Endothelial cell (in vitro differentiated cells): ENCODE results near the gene RHEX. TPM values are rescaled to one million over a fixed set of nuclear protein-coding genes. Genes with fewer than 3 reads are reported as not detected.

ENCODE experiments used
- DNase-seq: peaks from one replicate; pipeline ENCODE4 v3.0.0; 2021; ENCODE audit warnings: low spot score
- H3K27ac Mint-ChIP-seq: one replicate; pipeline ENCODE4 v1.8.0; 2021; ENCODE audit warnings: mixed read lengths, inconsistent platforms; ENCODE audit not compliant: unreplicated experiment
- H3K27me3 Mint-ChIP-seq: one replicate; pipeline ENCODE4 v1.8.0; 2021; ENCODE audit warnings: mild to moderate bottlenecking, moderate library complexity, mixed read lengths, inconsistent platforms; ENCODE audit not compliant: unreplicated experiment
- H3K36me3 Mint-ChIP-seq: one replicate; pipeline ENCODE4 v1.8.0; 2021; ENCODE audit warnings: mild to moderate bottlenecking, low read depth, mixed read lengths, inconsistent platforms; ENCODE audit not compliant: unreplicated experiment
- H3K4me1 Mint-ChIP-seq: one replicate; pipeline ENCODE4 v1.8.0; 2021; ENCODE audit warnings: mild to moderate bottlenecking, mixed read lengths, inconsistent platforms; ENCODE audit not compliant: unreplicated experiment
- H3K4me3 Mint-ChIP-seq: one replicate; pipeline ENCODE4 v1.8.0; 2021; ENCODE audit warnings: mild to moderate bottlenecking, mixed read lengths, inconsistent platforms; ENCODE audit not compliant: unreplicated experiment
- H3K9me3 Mint-ChIP-seq: one replicate; pipeline ENCODE4 v1.8.0; 2021; ENCODE audit warnings: mixed read lengths, inconsistent platforms; ENCODE audit not compliant: unreplicated experiment
- total RNA-seq: library from RNA; stranded (reverse); fragmentation: NEBNext Ultra II Directional; extraction: Animal tissue kit (Norgen Biotek cat#: 25700); gene quantifications from one replicate; pipeline ENCODE4 v1.2.1, GENCODE V29; 2021; ENCODE audit not compliant: unreplicated experiment
- TF ChIP-seq, protein P1 (sequence below): fragments of 200-600 bp; sonication (generic); IDR thresholded peaks from one replicate; pipeline ENCODE4 v1.5.0; 2021; ENCODE audit warnings: antibody characterized with exemption; ENCODE audit not compliant: unreplicated experiment

RHEX gene
- total RNA-seq, 1 donor from 2014 or later, result not detected

- no peaks in the 10 kb centered on the region for H3K9me3 Mint-ChIP-seq
- DNase-seq, result no peak
- no peak overlapping the region for H3K4me3 Mint-ChIP-seq
These were observed 13.7 kb upstream of the RHEX start for GRCh38 chr1:206039046-206039973.

DNA sequence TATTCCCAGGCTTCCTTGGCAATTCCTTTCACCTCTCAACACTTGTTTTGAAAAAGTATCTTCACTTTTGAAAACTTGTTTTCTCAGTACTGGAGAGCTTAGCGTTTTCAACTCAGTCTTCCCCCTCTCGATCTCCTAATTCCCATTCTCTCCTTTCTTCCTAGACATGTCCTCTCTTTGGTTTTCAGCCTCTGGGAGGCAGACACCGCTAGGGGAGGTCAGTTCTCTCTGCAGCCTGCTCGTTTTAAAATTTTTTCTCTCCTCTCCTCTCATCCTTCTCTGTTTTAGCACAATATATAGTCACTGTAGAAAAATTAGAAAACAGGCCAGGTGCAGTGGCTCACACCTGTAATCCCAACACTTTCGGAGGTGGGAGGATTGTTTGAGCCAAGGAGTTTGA, 12.6 kb upstream of the RHEX start:
- Mint-ChIP-seq H3K9me3 (no peaks in the 10 kb centered on the region), H3K4me1 (no peaks in the 10 kb centered on the region), H3K27me3 (no peaks in the 10 kb centered on the region), H3K4me3 (no peak overlapping the region), H3K36me3 (no peaks in the 10 kb centered on the region), H3K27ac (no peak overlapping the region)
- TF ChIP-seq, protein P1, sequence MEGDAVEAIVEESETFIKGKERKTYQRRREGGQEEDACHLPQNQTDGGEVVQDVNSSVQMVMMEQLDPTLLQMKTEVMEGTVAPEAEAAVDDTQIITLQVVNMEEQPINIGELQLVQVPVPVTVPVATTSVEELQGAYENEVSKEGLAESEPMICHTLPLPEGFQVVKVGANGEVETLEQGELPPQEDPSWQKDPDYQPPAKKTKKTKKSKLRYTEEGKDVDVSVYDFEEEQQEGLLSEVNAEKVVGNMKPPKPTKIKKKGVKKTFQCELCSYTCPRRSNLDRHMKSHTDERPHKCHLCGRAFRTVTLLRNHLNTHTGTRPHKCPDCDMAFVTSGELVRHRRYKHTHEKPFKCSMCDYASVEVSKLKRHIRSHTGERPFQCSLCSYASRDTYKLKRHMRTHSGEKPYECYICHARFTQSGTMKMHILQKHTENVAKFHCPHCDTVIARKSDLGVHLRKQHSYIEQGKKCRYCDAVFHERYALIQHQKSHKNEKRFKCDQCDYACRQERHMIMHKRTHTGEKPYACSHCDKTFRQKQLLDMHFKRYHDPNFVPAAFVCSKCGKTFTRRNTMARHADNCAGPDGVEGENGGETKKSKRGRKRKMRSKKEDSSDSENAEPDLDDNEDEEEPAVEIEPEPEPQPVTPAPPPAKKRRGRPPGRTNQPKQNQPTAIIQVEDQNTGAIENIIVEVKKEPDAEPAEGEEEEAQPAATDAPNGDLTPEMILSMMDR, result no peak
- DNase-seq, result no peak

More at GRCh38 chr1:206039046-206039973, 13.7 kb upstream of the RHEX start:
- Mint-ChIP-seq H3K36me3 (no peaks in the 10 kb centered on the region), H3K27me3 (no peaks in the 10 kb centered on the region), H3K4me1 (no peaks in the 10 kb centered on the region), H3K27ac (no peak overlapping the region)
- TF ChIP-seq, protein P1, result no peak

DNA sequence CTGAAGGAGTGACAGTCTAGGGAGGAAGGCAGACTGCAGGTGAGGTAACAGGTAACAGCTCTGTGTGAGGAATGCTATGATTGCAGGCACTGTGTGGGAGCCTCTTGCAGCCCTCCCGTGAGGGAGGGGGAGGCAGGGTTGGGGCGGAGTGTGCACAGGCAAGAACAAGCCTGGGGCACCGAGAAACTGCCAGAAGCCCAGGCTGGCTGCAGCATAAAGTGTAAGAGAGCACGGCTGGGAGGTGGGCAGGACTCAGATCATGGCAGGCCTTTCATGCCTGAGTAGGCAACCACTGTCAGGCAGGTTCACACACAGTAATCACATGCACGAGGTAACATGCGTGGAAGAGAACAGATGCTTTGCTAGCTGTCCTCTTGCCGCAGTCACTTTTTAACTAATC, 11.3 kb upstream of the RHEX start:
- no peak overlapping the region for H3K27ac Mint-ChIP-seq
- H3K4me3 Mint-ChIP-seq, result no peak overlapping the region
- no peaks in the 10 kb centered on the region for H3K27me3 Mint-ChIP-seq
- no peaks in the 10 kb centered on the region for H3K4me1 Mint-ChIP-seq
- TF ChIP-seq, protein P1, result no peak
- no peak for DNase-seq
- no peaks in the 10 kb centered on the region for H3K36me3 Mint-ChIP-seq
- H3K9me3 Mint-ChIP-seq, result no peaks in the 10 kb centered on the region

DNA sequence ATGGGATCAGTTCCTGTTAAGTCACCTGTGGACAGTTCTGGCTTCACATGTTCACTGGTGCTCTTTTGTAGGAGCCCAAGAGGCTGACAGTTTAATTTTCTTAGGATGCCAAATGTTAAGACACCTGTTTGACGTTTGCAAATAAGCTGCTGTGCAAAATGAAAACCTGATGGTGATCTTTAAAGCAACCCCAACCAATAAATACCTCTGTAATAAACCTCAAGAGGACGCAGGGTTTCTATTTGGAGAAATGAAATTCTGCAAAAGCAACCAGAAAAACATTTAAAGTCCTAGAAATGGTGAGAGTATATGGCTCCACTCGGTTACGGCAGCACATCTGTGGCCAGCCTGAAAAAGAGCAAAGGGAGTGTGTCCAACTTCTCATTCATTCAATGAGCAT, 5.7 kb upstream of the RHEX start:
- no peak for DNase-seq
- H3K4me1 Mint-ChIP-seq, result no peaks in the 10 kb centered on the region
- no peak overlapping the region for H3K27ac Mint-ChIP-seq
- no peaks in the 10 kb centered on the region for H3K9me3 Mint-ChIP-seq
- peaks cover 4% of the 10 kb centered on the region for H3K27me3 Mint-ChIP-seq
- TF ChIP-seq, protein P1, result no peak
- no peaks in the 10 kb centered on the region for H3K36me3 Mint-ChIP-seq
- no peak overlapping the region for H3K4me3 Mint-ChIP-seq

- no peak overlapping the region for H3K4me3 Mint-ChIP-seq
- no peak for DNase-seq
- H3K9me3 Mint-ChIP-seq, result no peaks in the 10 kb centered on the region
- TF ChIP-seq, protein P1, result no peak
- H3K27me3 Mint-ChIP-seq, result peaks cover 4% of the 10 kb centered on the region
- H3K27ac Mint-ChIP-seq, result no peak overlapping the region
- no peaks in the 10 kb centered on the region for H3K4me1 Mint-ChIP-seq
- H3K36me3 Mint-ChIP-seq, result peaks cover 4% of the 10 kb centered on the region
These were observed 4.4 kb upstream of the RHEX start for GRCh38 chr1:206048582-206048981.
